Measurements from ENCODE around the gene TCF12.

DNA sequence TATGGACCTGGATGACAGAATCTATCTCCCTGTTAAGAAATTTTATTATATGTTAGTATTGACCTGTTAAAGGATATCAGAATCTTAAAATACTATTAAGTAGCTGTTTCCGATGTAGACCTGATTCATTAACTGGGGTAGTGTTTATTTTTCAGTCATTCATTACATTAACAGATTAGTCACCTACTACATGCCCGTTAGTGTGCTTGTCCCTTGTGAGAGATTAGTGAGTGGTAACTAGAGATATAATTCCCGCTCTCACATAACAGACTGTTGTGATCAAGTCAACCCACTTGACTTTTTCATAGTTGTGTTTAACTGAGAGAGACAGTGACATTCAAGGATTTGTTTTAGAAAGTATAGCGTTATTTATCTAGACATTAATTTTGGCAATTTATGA is 166.8 kb downstream of the TCF12 start:
- TF ChIP-seq, protein P1, sequence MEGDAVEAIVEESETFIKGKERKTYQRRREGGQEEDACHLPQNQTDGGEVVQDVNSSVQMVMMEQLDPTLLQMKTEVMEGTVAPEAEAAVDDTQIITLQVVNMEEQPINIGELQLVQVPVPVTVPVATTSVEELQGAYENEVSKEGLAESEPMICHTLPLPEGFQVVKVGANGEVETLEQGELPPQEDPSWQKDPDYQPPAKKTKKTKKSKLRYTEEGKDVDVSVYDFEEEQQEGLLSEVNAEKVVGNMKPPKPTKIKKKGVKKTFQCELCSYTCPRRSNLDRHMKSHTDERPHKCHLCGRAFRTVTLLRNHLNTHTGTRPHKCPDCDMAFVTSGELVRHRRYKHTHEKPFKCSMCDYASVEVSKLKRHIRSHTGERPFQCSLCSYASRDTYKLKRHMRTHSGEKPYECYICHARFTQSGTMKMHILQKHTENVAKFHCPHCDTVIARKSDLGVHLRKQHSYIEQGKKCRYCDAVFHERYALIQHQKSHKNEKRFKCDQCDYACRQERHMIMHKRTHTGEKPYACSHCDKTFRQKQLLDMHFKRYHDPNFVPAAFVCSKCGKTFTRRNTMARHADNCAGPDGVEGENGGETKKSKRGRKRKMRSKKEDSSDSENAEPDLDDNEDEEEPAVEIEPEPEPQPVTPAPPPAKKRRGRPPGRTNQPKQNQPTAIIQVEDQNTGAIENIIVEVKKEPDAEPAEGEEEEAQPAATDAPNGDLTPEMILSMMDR (IDR thresholded peaks at IDR 0.05; ENCODE audit: low read length), result no peak
- no peak for TF ChIP-seq EZH2 (IDR thresholded peaks at IDR 0.05; ENCODE audit: borderline replicate concordance, low read length)
